Kidney (tissue), 14 donors: Measurements from ENCODE around the gene RCL1. TPM values are rescaled to one million over a fixed set of nuclear protein-coding genes. Genes with fewer than 3 reads are reported as not detected.

Experiments used
- DNase-seq, 5 donors: peaks; one replicate each; pipeline ENCODE4 v3.0.0-alpha.2; 2013 to 2020
- FAIRE-seq: peaks from 2 replicates; lab custom pipeline; 2012; peaks lifted over from hg19 to GRCh38; lab: Jason Lieb, UNC
- H3K27ac ChIP-seq, 2 donors: one replicate each; pipeline ENCODE4 v1.7.0; 2013; ENCODE audit warnings: low read depth in 2 of 2, low read length in 2 of 2, inconsistent platforms in 1 of 2
- H3K27me3 ChIP-seq: one replicate; pipeline ENCODE4 v1.7.1; 2013; ENCODE audit warnings: low read length, inconsistent platforms; ENCODE audit not compliant: control insufficient read depth, insufficient read depth
- H3K36me3 ChIP-seq, 3 donors: one replicate each; pipeline versions ENCODE4 v1.7.0 to v1.7.1; 2013; ENCODE audit warnings: low read length in 3 of 3, control low read depth in 1 of 3, inconsistent platforms in 1 of 3; ENCODE audit not compliant: insufficient read depth in 3 of 3, control insufficient read depth in 2 of 3
- H3K4me1 ChIP-seq, 3 donors: one replicate each; pipeline versions ENCODE4 v1.7.0 to v1.7.1; 2013; ENCODE audit warnings: low read length in 3 of 3, inconsistent platforms in 1 of 3, low read depth in 1 of 3; ENCODE audit not compliant: control insufficient read depth in 2 of 3, insufficient read depth in 2 of 3
- H3K4me3 ChIP-seq, 3 donors: one replicate each; pipeline versions ENCODE4 v1.7.0 to v1.8.1; 2013; ENCODE audit warnings: low read length in 3 of 3, control low read depth in 1 of 3, inconsistent platforms in 1 of 3
- H3K9ac ChIP-seq, 3 donors: one replicate each; pipeline versions ENCODE4 v1.7.0 to v1.7.1; 2013; ENCODE audit warnings: low read length in 3 of 3, control low read depth in 1 of 3, inconsistent platforms in 1 of 3
- H3K9me3 ChIP-seq, 3 donors: one replicate each; pipeline versions ENCODE4 v1.7.0 to v1.7.1; 2013; ENCODE audit warnings: low read length in 3 of 3, control low read depth in 1 of 3, inconsistent platforms in 1 of 3; ENCODE audit not compliant: control insufficient read depth in 2 of 3, insufficient read depth in 1 of 3
- CTCF ChIP-seq: IDR thresholded peaks from 3 replicates; pipeline ENCODE4 v1.5.1; 2012; ENCODE audit warnings: mild to moderate bottlenecking, moderate library complexity, borderline replicate concordance; ENCODE audit not compliant: insufficient read depth; ENCODE audit errors: extremely low read depth
- intact Hi-C: fragments of 100-400 bp; cut with DNase I; formaldehyde crosslinking; loops from one replicate; pipeline ENCODE4 v1.11.1; 2022
- polyA plus RNA-seq: library from polyadenylated mRNA; stranded (reverse); fragments of 350-450 nt; fragmentation: Illumina TruSeq; extraction: RNeasy Lipid Tissue Mini Kit (QIAGEN cat#74804); gene quantifications from one replicate; pipeline ENCODE4 v1.2.3, GENCODE V29; 2014; ENCODE audit warnings: low read depth, low replicate concordance; ENCODE audit not compliant: insufficient read depth
- total RNA-seq: library from RNA; stranded (reverse); fragmentation: NEBNext Ultra II Directional; extraction: Animal tissue kit (Norgen Biotek cat#: 25700); gene quantifications from one replicate; pipeline ENCODE4 v1.2.1, GENCODE V29; 2021
- donor health status: control.
- donor health status: control.
- donor health status: control.
- donor health status: control.
- donor health status: control.
- donor health status: DM: yes; HTN: yes; CAD: no.
- donor health status: Normal renal cell carcinoma (clear cell type).

The RCL1 gene
- total and polyA plus RNA-seq, 2 donors from 2014 or later: 15.7 to 22.8 TPM

GRCh38 chr9:4805191-4805918, 12.6 kb downstream of the RCL1 start:
- no peak for TF ChIP-seq CTCF
- Histone ChIP-seq H3K4me1 (no peaks in the 10 kb centered on the region), H3K9ac (no peak overlapping the region), H3K27me3 (no peaks in the 10 kb centered on the region), H3K36me3 (no peaks in the 10 kb centered on the region), H3K9me3 (peaks cover 0 to 4% (median 0%) of the 10 kb centered on the region in 3 donors), H3K4me3 (no peak overlapping the region), H3K27ac (no peak overlapping the region)
- DNase-seq: no peak
- intact Hi-C loops: no loop called here
- no peak for FAIRE-seq

GRCh38 chr9:4810565-4810964, 17.8 kb downstream of the RCL1 start:
- Histone ChIP-seq H3K4me1 (peaks cover 0 to 3% (median 0%) of the 10 kb centered on the region in 3 donors), H3K4me3 (no peak overlapping the region), H3K27me3 (no peaks in the 10 kb centered on the region), H3K27ac (no peak overlapping the region), H3K9ac (no peak overlapping the region), H3K9me3 (peaks cover 0 to 4% (median 0%) of the 10 kb centered on the region in 3 donors), H3K36me3 (no peaks in the 10 kb centered on the region)
- intact Hi-C loops: no loop called here
- FAIRE-seq (no peak), DNase-seq (no peak)
- TF ChIP-seq CTCF: no peak

- FAIRE-seq: no peak
Observed at GRCh38 chr9:4811824-4812223, 19.1 kb downstream of the RCL1 start.

More at GRCh38 chr9:4811824-4812223, 19.1 kb downstream of the RCL1 start:
- Histone ChIP-seq H3K9me3 (no peaks in the 10 kb centered on the region), H3K4me1 (peaks cover 0 to 3% (median 0%) of the 10 kb centered on the region in 3 donors), H3K36me3 (no peaks in the 10 kb centered on the region), H3K9ac (no peak overlapping the region), H3K27me3 (no peaks in the 10 kb centered on the region), H3K27ac (no peak overlapping the region), H3K4me3 (no peak overlapping the region)
- intact Hi-C loops: no loop called here
- no peak for TF ChIP-seq CTCF
- no peak for DNase-seq
